HEK293T (cell line): ENCODE measurements around the gene GRID1.

ENCODE experiments used
- CTBP1 ChIP-seq: fragments of 450-650 bp; IDR thresholded peaks from 2 replicates; pipeline ENCODE4 v1.6.1; 2016; ENCODE audit warnings: borderline replicate concordance
- FOXK2 ChIP-seq: fragments of 450-650 bp; IDR thresholded peaks from 2 replicates; pipeline ENCODE4 v1.6.1; 2016; ENCODE audit warnings: mild to moderate bottlenecking
- FOXM1 ChIP-seq: fragments of 450-650 bp; IDR thresholded peaks from 2 replicates; pipeline ENCODE4 v1.6.1; 2017; ENCODE audit warnings: mild to moderate bottlenecking, borderline replicate concordance
- LEF1 ChIP-seq: fragments of 450-650 bp; IDR thresholded peaks from 2 replicates; pipeline ENCODE4 v1.6.1; 2017; ENCODE audit warnings: mild to moderate bottlenecking, borderline replicate concordance
- NFRKB ChIP-seq: fragments of 450-650 bp; IDR thresholded peaks from 2 replicates; pipeline ENCODE4 v1.6.1; 2016; ENCODE audit warnings: mild to moderate bottlenecking, moderate library complexity
- SP1 ChIP-seq: fragments of 450-650 bp; IDR thresholded peaks from 2 replicates; pipeline ENCODE4 v1.6.1; 2017
- ZNF384 ChIP-seq: fragments of 450-650 bp; IDR thresholded peaks from 2 replicates; pipeline ENCODE4 v1.6.1; 2016

DNA sequence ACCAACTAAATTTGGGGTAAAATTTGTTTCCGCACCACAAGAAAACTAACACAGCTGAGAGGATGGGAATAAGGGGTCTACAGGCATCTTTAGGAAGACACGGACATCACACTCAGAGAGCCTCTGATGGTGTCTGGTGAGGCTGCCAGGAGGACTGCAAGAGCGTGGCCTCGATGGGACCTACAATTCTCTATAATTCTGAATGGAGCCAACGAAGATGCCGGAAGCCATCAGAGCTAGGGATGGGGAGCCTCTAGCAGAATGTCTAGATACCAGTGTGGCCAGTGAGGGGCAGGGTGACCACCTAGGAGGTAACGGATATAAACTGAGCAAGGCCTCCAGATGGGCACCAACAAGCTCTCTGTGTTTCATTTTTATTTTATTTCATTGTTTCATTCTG, 7.5 kb downstream of the GRID1 start:
- TF ChIP-seq SP1 = no peak
- TF ChIP-seq FOXK2 = no peak
- no peak for TF ChIP-seq LEF1
- TF ChIP-seq CTBP1 = no peak
- TF ChIP-seq FOXM1 = no peak
- no peak for TF ChIP-seq ZNF384
- TF ChIP-seq NFRKB = no peak
